ENCODE measurements around the gene AQP3. TPM values are rescaled to one million over a fixed set of nuclear protein-coding genes. Genes with fewer than 3 reads are reported as not detected.
A peak's percentile ranks its signal among the peaks of the same experiment; 100 is the strongest.

The AQP3 gene
- total and polyA plus RNA-seq, 4 donors: 43.9 to 218 (median 159) TPM

- H3K4me1 ChIP-seq (ENCODE audit: control insufficient read depth in 5 of 5, insufficient read depth in 5 of 5, low read length in 5 of 5): peaks cover 0 to 28% (median 4%) of the 10 kb centered on the region in 5 donors
Observed at GRCh38 chr9:33446240-33446945, 1.0 kb downstream of the AQP3 start.

GRCh38 chr9:33445389-33446239 is 1.8 kb downstream of the AQP3 start:
- H3K4me3 ChIP-seq: peak overlapping the region; percentile 17
- peaks cover 0 to 28% (median 4%) of the 10 kb centered on the region in 5 donors for H3K4me1 ChIP-seq (ENCODE audit: control insufficient read depth in 5 of 5, insufficient read depth in 5 of 5, low read length in 5 of 5)
- ATAC-seq (ENCODE audit: insufficient read depth, low FRiP score): no peak

More at GRCh38 chr9:33446240-33446945, 1.0 kb downstream of the AQP3 start:
- Histone ChIP-seq H3K4me3 (peak overlapping the region; percentile 17), H3K36me3 (ENCODE audit: control insufficient read depth in 4 of 4, insufficient read depth in 4 of 4, low read length in 4 of 4) (peaks cover 0 to 21% (median 0%) of the 10 kb centered on the region in 4 donors), H3K27me3 (ENCODE audit: control insufficient read depth in 3 of 3, insufficient read depth in 3 of 3, low read length in 2 of 3) (peaks cover 0 to 5% (median 0%) of the 10 kb centered on the region in 3 donors), H3K9ac (ENCODE audit: insufficient read depth in 1 of 2, low read length in 2 of 2) (peak overlapping the region; percentile 47 to 66), H3K9me3 (ENCODE audit: control insufficient read depth in 4 of 4, insufficient read depth in 3 of 4, low read length in 3 of 4) (no peaks in the 10 kb centered on the region), H3K27ac (ENCODE audit: low read depth in 1 of 2, low read length in 1 of 2) (peak overlapping the region in 1 of 2 donors; percentile 85)
- no peak for TF ChIP-seq CTCF (IDR thresholded peaks at IDR 0.05; ENCODE audit: control extremely low read depth, extremely low read depth)
- DNase-seq (peak in 2 of 3 donors; percentile 34 to 45), ATAC-seq (ENCODE audit: insufficient read depth, low FRiP score) (peak; percentile 21)
- 40 to 41% methylated on average over 12 of the region's 12 CpGs for WGBS, 2 donors

GRCh38 chr9:33443464-33444154 is 3.8 kb downstream of the AQP3 start:
- 73% methylated on average over 10 of the region's 10 CpGs for WGBS, 2 donors
- Histone ChIP-seq H3K27ac (ENCODE audit: low read depth in 1 of 2, low read length in 1 of 2) (no peak overlapping the region), H3K4me3 (no peak overlapping the region), H3K36me3 (ENCODE audit: control insufficient read depth in 4 of 4, insufficient read depth in 4 of 4, low read length in 4 of 4) (peaks cover 0 to 21% (median 0%) of the 10 kb centered on the region in 4 donors), H3K4me1 (ENCODE audit: control insufficient read depth in 5 of 5, insufficient read depth in 5 of 5, low read length in 5 of 5) (peaks cover 0 to 28% (median 9%) of the 10 kb centered on the region in 5 donors), H3K27me3 (ENCODE audit: control insufficient read depth in 3 of 3, insufficient read depth in 3 of 3, low read length in 2 of 3) (peaks cover 0 to 5% (median 0%) of the 10 kb centered on the region in 3 donors), H3K9me3 (ENCODE audit: control insufficient read depth in 4 of 4, insufficient read depth in 3 of 4, low read length in 3 of 4) (no peaks in the 10 kb centered on the region), H3K9ac (ENCODE audit: insufficient read depth in 1 of 2, low read length in 2 of 2) (no peak overlapping the region)
- DNase-seq (peak in 1 of 3 donors; percentile 25), ATAC-seq (ENCODE audit: insufficient read depth, low FRiP score) (no peak)
- TF ChIP-seq CTCF (IDR thresholded peaks at IDR 0.05; ENCODE audit: control extremely low read depth, extremely low read depth): no peak

More at GRCh38 chr9:33445389-33446239, 1.8 kb downstream of the AQP3 start:
- Histone ChIP-seq H3K27ac (ENCODE audit: low read depth in 1 of 2, low read length in 1 of 2) (peak overlapping the region in 1 of 2 donors; percentile 85), H3K9ac (ENCODE audit: insufficient read depth in 1 of 2, low read length in 2 of 2) (peak overlapping the region in 1 of 2 donors; percentile 26), H3K36me3 (ENCODE audit: control insufficient read depth in 4 of 4, insufficient read depth in 4 of 4, low read length in 4 of 4) (peaks cover 0 to 21% (median 0%) of the 10 kb centered on the region in 4 donors), H3K27me3 (ENCODE audit: control insufficient read depth in 3 of 3, insufficient read depth in 3 of 3, low read length in 2 of 3) (peaks cover 0 to 5% (median 0%) of the 10 kb centered on the region in 3 donors), H3K9me3 (ENCODE audit: control insufficient read depth in 4 of 4, insufficient read depth in 3 of 4, low read length in 3 of 4) (no peaks in the 10 kb centered on the region)
- DNase-seq: peak; percentile 27 to 73 (median 59)
- 70 to 85% methylated on average over 11 of the region's 11 CpGs for WGBS, 2 donors
- TF ChIP-seq CTCF (IDR thresholded peaks at IDR 0.05; ENCODE audit: control extremely low read depth, extremely low read depth): no peak

All from lung (tissue), 12 donors.